Stimulated activated CD4-positive, alpha-beta T cell treated with anti-CD3 and anti-CD28 coated beads, Interleukin-1b, Interleukin-23, amount 100 ng/mL, for 1 hour (primary cell): ENCODE measurements around the gene PARM1.

Experiments
- DNase-seq, 2 donors: peaks; one replicate each; pipeline ENCODE4 v3.0.0-alpha.2; 2020; ENCODE audit warnings: low read depth in 2 of 2

PARM1 gene

GRCh38 chr4:74932832-74933561, at the start of gene PARM1:
Gene PARM1, plus strand, starts transcription at chr4:74933116. Its CDS starts 212 bp downstream, at chr4:74933328.
- no peak for DNase-seq

GRCh38 chr4:74884266-74884665, 48.6 kb upstream of the PARM1 start:
- no peak for DNase-seq

- no peak for DNase-seq
Measured at GRCh38 chr4:74886484-74886883, 46.4 kb upstream of the PARM1 start.

GRCh38 chr4:74890341-74890740, 42.6 kb upstream of the PARM1 start:
- no peak for DNase-seq

- no peak for DNase-seq
Measured at GRCh38 chr4:74891037-74891436, 41.9 kb upstream of the PARM1 start.

GRCh38 chr4:74893171-74893570, 39.7 kb upstream of the PARM1 start:
- no peak for DNase-seq

GRCh38 chr4:74896595-74896994, 36.3 kb upstream of the PARM1 start:
- no peak for DNase-seq

GRCh38 chr4:74897386-74897785, 35.5 kb upstream of the PARM1 start:
- no peak for DNase-seq

- DNase-seq = no peak
Measured at GRCh38 chr4:74900862-74901261, 32.1 kb upstream of the PARM1 start.

- DNase-seq = no peak
Measured at GRCh38 chr4:74904509-74905065, 28.3 kb upstream of the PARM1 start.

- DNase-seq = no peak
Measured at GRCh38 chr4:74906771-74907170, 26.1 kb upstream of the PARM1 start.

GRCh38 chr4:74919783-74920182, 13.1 kb upstream of the PARM1 start:
- DNase-seq = no peak

- no peak for DNase-seq
Measured at GRCh38 chr4:74920704-74921103, 12.2 kb upstream of the PARM1 start.

GRCh38 chr4:74921490-74921889, 11.4 kb upstream of the PARM1 start:
- no peak for DNase-seq

GRCh38 chr4:74926007-74926406, 6.9 kb upstream of the PARM1 start:
- no peak for DNase-seq

GRCh38 chr4:74930162-74930561, 2.8 kb upstream of the PARM1 start:
- no peak for DNase-seq

GRCh38 chr4:74931376-74931775, 1.5 kb upstream of the PARM1 start:
- DNase-seq = no peak

GRCh38 chr4:74932010-74932409, 906 bp upstream of the PARM1 start:
- DNase-seq = no peak

GRCh38 chr4:74933562-74934015, 673 bp downstream of the PARM1 start:
- no peak for DNase-seq

- no peak for DNase-seq
Measured at GRCh38 chr4:74934016-74934831, 1.3 kb downstream of the PARM1 start.

GRCh38 chr4:74934888-74935287, 2.0 kb downstream of the PARM1 start:
- no peak for DNase-seq

GRCh38 chr4:74941123-74941522, 8.2 kb downstream of the PARM1 start:
- DNase-seq = no peak
